H9 (cell line): Measurements from ENCODE around the gene DPF3. TPM values are rescaled to one million over a fixed set of nuclear protein-coding genes. Genes with fewer than 3 reads are reported as not detected.

Experiments
- DNase-seq: peaks from one replicate; pipeline ENCODE4 v3.0.0-alpha.2; 2017
- H2AFZ ChIP-seq: one replicate; pipeline ENCODE4 v1.6.1; 2013; ENCODE audit warnings: mild to moderate bottlenecking, low read length, control low read depth, moderate library complexity
- H2AK5ac ChIP-seq: 2 replicates; pipeline ENCODE4 v1.6.1; 2013; ENCODE audit warnings: low read length, control low read depth, mixed read lengths; ENCODE audit not compliant: insufficient read length
- H2BK120ac ChIP-seq: one replicate; pipeline ENCODE4 v1.6.1; 2013; ENCODE audit warnings: low read depth, mild to moderate bottlenecking, low read length, control low read depth, inconsistent platforms; ENCODE audit not compliant: poor library complexity, severe bottlenecking
- H2BK12ac ChIP-seq: 2 replicates; pipeline ENCODE4 v1.6.1; 2013; ENCODE audit warnings: low read length, control low read depth, mixed read lengths, low read depth; ENCODE audit not compliant: insufficient read length
- H2BK15ac ChIP-seq: 2 replicates; pipeline ENCODE4 v1.6.1; 2013; ENCODE audit warnings: low read depth, low read length, control low read depth
- H2BK20ac ChIP-seq: one replicate; pipeline ENCODE4 v1.6.1; 2013; ENCODE audit warnings: low read depth, mild to moderate bottlenecking, low read length, control low read depth, inconsistent platforms; ENCODE audit not compliant: poor library complexity, severe bottlenecking
- H2BK5ac ChIP-seq: 2 replicates; pipeline ENCODE4 v1.6.1; 2013; ENCODE audit warnings: low read length, control low read depth, mixed read lengths; ENCODE audit not compliant: insufficient read length
- H3K14ac ChIP-seq: 2 replicates; pipeline ENCODE4 v1.6.1; 2013; ENCODE audit warnings: low read length, control low read depth; ENCODE audit not compliant: insufficient read depth
- H3K18ac ChIP-seq: 2 replicates; pipeline ENCODE4 v1.6.1; 2013; ENCODE audit warnings: low read depth, mild to moderate bottlenecking, mixed read lengths, low read length, control low read depth; ENCODE audit not compliant: insufficient read length
- H3K23ac ChIP-seq: 2 replicates; pipeline ENCODE4 v1.6.1; 2013; ENCODE audit warnings: low read length, control low read depth, mixed read lengths, low read depth; ENCODE audit not compliant: insufficient read length
- H3K23me2 ChIP-seq: 2 replicates; pipeline ENCODE4 v1.6.1; 2013; ENCODE audit warnings: low read depth, mild to moderate bottlenecking, mixed read lengths, low read length, control low read depth; ENCODE audit not compliant: insufficient read length, poor library complexity, severe bottlenecking
- H3K27ac ChIP-seq: 2 replicates; pipeline ENCODE4 v1.5.1; 2013; ENCODE audit warnings: low read length, control low read depth, mixed read lengths, low read depth; ENCODE audit not compliant: insufficient read length
- H3K27me3 ChIP-seq: 2 replicates; pipeline ENCODE4 v1.6.1; 2013; ENCODE audit warnings: low read length, control low read depth, inconsistent platforms; ENCODE audit not compliant: insufficient read depth
- H3K4ac ChIP-seq: 2 replicates; pipeline ENCODE4 v1.6.1; 2013; ENCODE audit warnings: low read depth, mild to moderate bottlenecking, control low read depth, inconsistent platforms, low read length, moderate library complexity
- H3K4me1 ChIP-seq: 2 replicates; pipeline ENCODE4 v1.6.1; 2013; ENCODE audit warnings: low read length, control low read depth, inconsistent platforms; ENCODE audit not compliant: insufficient read depth
- H3K4me2 ChIP-seq: 2 replicates; pipeline ENCODE4 v1.6.1; 2013; ENCODE audit warnings: low read length, control low read depth, mixed read lengths; ENCODE audit not compliant: insufficient read length, insufficient read depth
- H3K56ac ChIP-seq: 2 replicates; pipeline ENCODE4 v1.6.1; 2013; ENCODE audit warnings: low read depth, mild to moderate bottlenecking, mixed read lengths, low read length, control low read depth; ENCODE audit not compliant: insufficient read length
- H3K79me1 ChIP-seq: 2 replicates; pipeline ENCODE4 v1.6.1; 2013; ENCODE audit warnings: low read depth, mild to moderate bottlenecking, moderate library complexity, low read length, control low read depth, inconsistent platforms; ENCODE audit not compliant: insufficient read depth, poor library complexity, severe bottlenecking
- H3K79me2 ChIP-seq: 2 replicates; pipeline ENCODE4 v1.6.1; 2013; ENCODE audit warnings: low read length, control low read depth, inconsistent platforms; ENCODE audit not compliant: insufficient read depth
- H3K9ac ChIP-seq: 2 replicates; pipeline ENCODE4 v1.6.1; 2013; ENCODE audit warnings: low read length, control low read depth, mixed read lengths; ENCODE audit not compliant: insufficient read length; ENCODE audit errors: extremely low read depth
- H3K9me3 ChIP-seq: one replicate; pipeline ENCODE4 v1.6.1; 2013; ENCODE audit warnings: low read depth, low read length, inconsistent platforms; ENCODE audit not compliant: control insufficient read depth
- H3T11ph ChIP-seq: one replicate; pipeline ENCODE4 v1.6.1; 2013; ENCODE audit warnings: mild to moderate bottlenecking, low read length, control low read depth, inconsistent platforms
- H4K20me1 ChIP-seq: one replicate; pipeline ENCODE4 v1.6.1; 2013; ENCODE audit not compliant: control insufficient read depth, insufficient read length, insufficient read depth
- H4K5ac ChIP-seq: 2 replicates; pipeline ENCODE4 v1.6.1; 2013; ENCODE audit warnings: low read depth, mild to moderate bottlenecking, mixed read lengths, low read length, control low read depth; ENCODE audit not compliant: insufficient read length
- H4K8ac ChIP-seq: replicated peaks from 2 replicates; pipeline ENCODE4 v1.6.1; 2013; ENCODE audit warnings: low read length, control low read depth, mixed read lengths, low read depth; ENCODE audit not compliant: insufficient read length
- H4K91ac ChIP-seq: 2 replicates; pipeline ENCODE4 v1.6.1; 2013; ENCODE audit warnings: low read depth, mild to moderate bottlenecking, moderate library complexity, mixed read lengths, low read length, control low read depth; ENCODE audit not compliant: insufficient read length
- H3K27ac Mint-ChIP-seq, 3 experiments: 2 replicates in 2 of 3; 3 replicates in 1 of 3; pipeline ENCODE4 v1.8.0; 2020 to 2021; ENCODE audit warnings: mixed read lengths in 3 of 3, mild to moderate bottlenecking in 1 of 3, moderate library complexity in 1 of 3
- H3K27me3 Mint-ChIP-seq: 2 replicates; pipeline ENCODE4 v1.8.0; 2021; ENCODE audit warnings: low read depth, mild to moderate bottlenecking, moderate library complexity, mixed read lengths
- H3K36me3 Mint-ChIP-seq, 3 experiments: 2 replicates in 2 of 3; 3 replicates in 1 of 3; pipeline ENCODE4 v1.8.0; 2020 to 2021; ENCODE audit warnings: low read depth in 3 of 3, mixed read lengths in 3 of 3; ENCODE audit not compliant: insufficient read depth in 1 of 3
- H3K4me1 Mint-ChIP-seq, 2 experiments: 2 replicates each; pipeline ENCODE4 v1.8.0; 2020; ENCODE audit warnings: mixed read lengths in 2 of 2
- H3K4me3 Mint-ChIP-seq, 2 experiments: 2 replicates in 1 of 2; 3 replicates in 1 of 2; pipeline ENCODE4 v1.8.0; 2020 to 2021; ENCODE audit warnings: mild to moderate bottlenecking in 2 of 2, mixed read lengths in 2 of 2, moderate library complexity in 1 of 2
- H3K9me3 Mint-ChIP-seq, 2 experiments: 2 replicates in 1 of 2; 3 replicates in 1 of 2; pipeline ENCODE4 v1.8.0; 2020; ENCODE audit warnings: mild to moderate bottlenecking in 2 of 2, mixed read lengths in 2 of 2, moderate library complexity in 1 of 2
- WGBS: extraction: QIAGEN DNeasy Blood & Tissue Kit; methylation state at CpG from one replicate; pipeline ENCODE4 v1.1.7; 2013; ENCODE audit warnings: missing lambda C conversion rate, low lambda C conversion rate, mixed read lengths; ENCODE audit not compliant: insufficient read length; ENCODE audit errors: extremely low coverage; 5-methylcytosine and 5-hydroxymethylcytosine counted together
- total RNA-seq: library from RNA; stranded (reverse); gene quantifications from 2 replicates; pipeline ENCODE4 v1.2.1, GENCODE V29; 2021
- TF ChIP-seq, protein P1 (sequence below): fragments of 200-600 bp; sonication (generic); conservative IDR thresholded peaks from 3 replicates; pipeline ENCODE4 v1.8.0; 2021; ENCODE audit warnings: antibody characterized with exemption, mild to moderate bottlenecking

The DPF3 gene
- total RNA-seq, 1 experiment from 2014 or later, result not detected

- H3K4me3 Mint-ChIP-seq, result no peak overlapping the region
- no peaks in the 10 kb centered on the region for H3K23me2 ChIP-seq
Observed at GRCh38 chr14:72663076-72663487, 230.8 kb downstream of the DPF3 start.

More at GRCh38 chr14:72663076-72663487, 230.8 kb downstream of the DPF3 start:
- Histone ChIP-seq H3K18ac (no peak overlapping the region), H2BK15ac (no peak overlapping the region), H4K91ac (no peak overlapping the region), H3K79me2 (no peaks in the 10 kb centered on the region), H4K8ac (no peak overlapping the region), H4K5ac (no peak overlapping the region), H2AFZ (no peak overlapping the region), H2BK12ac (no peak overlapping the region), H2AK5ac (no peak overlapping the region), H4K20me1 (no peaks in the 10 kb centered on the region), H3K4me1 (no peaks in the 10 kb centered on the region), H3K79me1 (no peaks in the 10 kb centered on the region), H3K56ac (no peak overlapping the region), H3K9me3 (no peaks in the 10 kb centered on the region), H3K9ac (no peak overlapping the region), H2BK5ac (no peak overlapping the region), H3K27me3 (no peaks in the 10 kb centered on the region), H3K23ac (no peak overlapping the region), H2BK120ac (no peak overlapping the region), H3T11ph (no peak overlapping the region), H3K4ac (no peak overlapping the region), H3K27ac (no peak overlapping the region), H3K14ac (no peak overlapping the region), H2BK20ac (no peak overlapping the region), H3K4me2 (no peak overlapping the region)
- Mint-ChIP-seq H3K9me3 (no peaks in the 10 kb centered on the region), H3K27ac (no peak overlapping the region), H3K4me1 (peaks cover 0 to 4% of the 10 kb centered on the region in 2 experiments; a peak in 1 of 4 replicates), H3K36me3 (no peaks in the 10 kb centered on the region), H3K27me3 (no peaks in the 10 kb centered on the region; the same call in 1 of the 2 replicates)
- DNase-seq, result no peak
- WGBS, result no CpG with 5 or more reads among the region's 1 CpG
- TF ChIP-seq, protein P1, sequence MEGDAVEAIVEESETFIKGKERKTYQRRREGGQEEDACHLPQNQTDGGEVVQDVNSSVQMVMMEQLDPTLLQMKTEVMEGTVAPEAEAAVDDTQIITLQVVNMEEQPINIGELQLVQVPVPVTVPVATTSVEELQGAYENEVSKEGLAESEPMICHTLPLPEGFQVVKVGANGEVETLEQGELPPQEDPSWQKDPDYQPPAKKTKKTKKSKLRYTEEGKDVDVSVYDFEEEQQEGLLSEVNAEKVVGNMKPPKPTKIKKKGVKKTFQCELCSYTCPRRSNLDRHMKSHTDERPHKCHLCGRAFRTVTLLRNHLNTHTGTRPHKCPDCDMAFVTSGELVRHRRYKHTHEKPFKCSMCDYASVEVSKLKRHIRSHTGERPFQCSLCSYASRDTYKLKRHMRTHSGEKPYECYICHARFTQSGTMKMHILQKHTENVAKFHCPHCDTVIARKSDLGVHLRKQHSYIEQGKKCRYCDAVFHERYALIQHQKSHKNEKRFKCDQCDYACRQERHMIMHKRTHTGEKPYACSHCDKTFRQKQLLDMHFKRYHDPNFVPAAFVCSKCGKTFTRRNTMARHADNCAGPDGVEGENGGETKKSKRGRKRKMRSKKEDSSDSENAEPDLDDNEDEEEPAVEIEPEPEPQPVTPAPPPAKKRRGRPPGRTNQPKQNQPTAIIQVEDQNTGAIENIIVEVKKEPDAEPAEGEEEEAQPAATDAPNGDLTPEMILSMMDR, result no peak
